Measurements from ENCODE around the gene C1orf35.

DNA sequence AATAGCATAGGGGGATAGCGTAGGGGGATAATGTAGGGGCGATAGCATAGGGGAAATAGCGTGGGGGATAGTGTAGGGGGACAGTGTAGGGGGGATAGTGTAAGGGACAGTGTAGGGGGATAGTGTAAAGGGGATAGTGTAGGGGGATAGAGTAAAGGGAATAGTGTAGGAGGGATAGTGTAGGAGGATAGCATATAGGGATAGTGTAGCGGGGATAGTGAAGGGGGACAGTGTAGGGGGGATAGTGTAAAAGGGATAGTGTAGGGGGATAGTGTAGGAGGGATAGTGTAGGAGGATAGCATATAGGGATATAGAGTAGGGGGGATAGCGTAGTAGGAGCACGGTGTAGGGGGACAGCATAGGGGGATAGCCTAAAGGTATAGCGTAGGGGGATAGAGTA lies 34.8 kb downstream of the C1orf35 start:
- TF ChIP-seq POLR2A (IDR thresholded peaks at IDR 0.05), result no peak
- TF ChIP-seq, protein P1, sequence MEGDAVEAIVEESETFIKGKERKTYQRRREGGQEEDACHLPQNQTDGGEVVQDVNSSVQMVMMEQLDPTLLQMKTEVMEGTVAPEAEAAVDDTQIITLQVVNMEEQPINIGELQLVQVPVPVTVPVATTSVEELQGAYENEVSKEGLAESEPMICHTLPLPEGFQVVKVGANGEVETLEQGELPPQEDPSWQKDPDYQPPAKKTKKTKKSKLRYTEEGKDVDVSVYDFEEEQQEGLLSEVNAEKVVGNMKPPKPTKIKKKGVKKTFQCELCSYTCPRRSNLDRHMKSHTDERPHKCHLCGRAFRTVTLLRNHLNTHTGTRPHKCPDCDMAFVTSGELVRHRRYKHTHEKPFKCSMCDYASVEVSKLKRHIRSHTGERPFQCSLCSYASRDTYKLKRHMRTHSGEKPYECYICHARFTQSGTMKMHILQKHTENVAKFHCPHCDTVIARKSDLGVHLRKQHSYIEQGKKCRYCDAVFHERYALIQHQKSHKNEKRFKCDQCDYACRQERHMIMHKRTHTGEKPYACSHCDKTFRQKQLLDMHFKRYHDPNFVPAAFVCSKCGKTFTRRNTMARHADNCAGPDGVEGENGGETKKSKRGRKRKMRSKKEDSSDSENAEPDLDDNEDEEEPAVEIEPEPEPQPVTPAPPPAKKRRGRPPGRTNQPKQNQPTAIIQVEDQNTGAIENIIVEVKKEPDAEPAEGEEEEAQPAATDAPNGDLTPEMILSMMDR (IDR thresholded peaks at IDR 0.05), result no peak

All from uterus (tissue), 2 donors.